GM19043 (cell line): ENCODE results near the gene BRD2.

Experiments used
- ATAC-seq: cut with Tn5 transposase; IDR thresholded peaks from one replicate; pipeline ENCODE4 v1.9.1; 2021; ENCODE audit warnings: low read depth; ENCODE audit not compliant: unreplicated experiment

Gene BRD2

GRCh38 chr6:33023536-33023935 is 55.1 kb downstream of the BRD2 start:
- ATAC-seq = no peak

GRCh38 chr6:33024521-33024920 is 56.1 kb downstream of the BRD2 start:
- ATAC-seq = no peak

- ATAC-seq = no peak
Observed at GRCh38 chr6:33028220-33028849, 59.9 kb downstream of the BRD2 start.

- ATAC-seq = peak; percentile 77
Observed at GRCh38 chr6:33029328-33030184, 61.2 kb downstream of the BRD2 start.

GRCh38 chr6:33030245-33030644 is 61.9 kb downstream of the BRD2 start:
- no peak for ATAC-seq
